Activated naive CD4-positive, alpha-beta T cell treated with Interleukin-2 at 50 U/mL for 16 hours (primary cell): ENCODE measurements around the gene ATP5ME.

Experiments
- DNase-seq: peaks from one replicate; pipeline ENCODE4 v3.0.0-alpha.2; 2020

The ATP5ME gene

DNA sequence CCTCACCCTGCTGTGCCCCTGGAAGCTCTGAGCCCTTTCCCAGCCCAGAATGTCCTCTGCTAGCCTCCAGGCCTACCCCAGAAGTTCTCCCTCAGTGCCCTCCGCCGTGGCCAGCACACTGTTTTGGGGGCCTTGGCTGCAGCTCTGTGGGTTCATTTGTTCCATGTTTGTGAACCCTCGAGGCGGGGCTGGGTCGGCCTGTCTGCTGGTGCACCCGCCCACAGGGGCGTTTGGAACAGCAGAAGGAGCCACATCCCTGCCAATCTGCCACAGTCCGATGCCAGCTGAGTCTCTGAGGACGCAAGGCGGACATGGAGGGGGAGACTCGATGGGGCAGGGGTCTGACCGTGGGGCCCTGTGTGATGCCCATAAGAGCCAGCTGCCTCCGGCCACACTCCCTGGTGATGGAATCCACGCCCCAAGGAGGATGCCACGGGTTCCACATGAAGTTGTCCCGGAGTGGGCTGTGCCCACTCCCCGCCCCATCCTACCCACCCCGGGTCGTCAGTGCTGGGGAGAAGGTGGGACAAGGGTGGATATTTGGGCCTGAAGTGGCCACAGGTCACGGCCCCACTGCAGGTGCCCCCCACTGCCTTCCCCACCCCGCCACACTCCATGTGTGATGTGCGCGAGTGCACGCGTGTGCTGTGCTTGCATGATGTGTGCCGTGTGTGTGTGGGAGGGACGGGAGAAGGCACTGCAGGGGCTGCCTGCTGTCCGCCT, 7.1 kb downstream of the ATP5ME start:
- DNase-seq: no peak

DNA sequence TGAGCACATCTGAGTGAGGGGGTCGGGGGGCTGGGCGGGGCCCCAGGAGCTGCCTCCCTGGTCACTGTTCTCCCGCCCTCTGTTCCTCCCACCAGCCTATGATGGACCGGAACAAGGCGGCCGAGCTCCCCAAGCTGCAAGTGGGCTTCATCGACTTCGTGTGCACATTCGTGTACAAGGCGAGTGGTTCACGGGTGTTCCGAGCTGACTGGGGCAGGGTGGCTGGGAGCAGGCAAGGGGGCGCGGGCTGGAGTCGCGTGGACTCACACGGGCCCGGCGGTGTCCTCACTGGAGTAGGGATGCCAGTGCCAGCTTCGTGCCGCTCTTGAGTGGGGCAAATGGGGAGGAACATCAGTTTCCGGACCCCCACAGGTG, 7.7 kb downstream of the ATP5ME start:
- no peak for DNase-seq

DNA sequence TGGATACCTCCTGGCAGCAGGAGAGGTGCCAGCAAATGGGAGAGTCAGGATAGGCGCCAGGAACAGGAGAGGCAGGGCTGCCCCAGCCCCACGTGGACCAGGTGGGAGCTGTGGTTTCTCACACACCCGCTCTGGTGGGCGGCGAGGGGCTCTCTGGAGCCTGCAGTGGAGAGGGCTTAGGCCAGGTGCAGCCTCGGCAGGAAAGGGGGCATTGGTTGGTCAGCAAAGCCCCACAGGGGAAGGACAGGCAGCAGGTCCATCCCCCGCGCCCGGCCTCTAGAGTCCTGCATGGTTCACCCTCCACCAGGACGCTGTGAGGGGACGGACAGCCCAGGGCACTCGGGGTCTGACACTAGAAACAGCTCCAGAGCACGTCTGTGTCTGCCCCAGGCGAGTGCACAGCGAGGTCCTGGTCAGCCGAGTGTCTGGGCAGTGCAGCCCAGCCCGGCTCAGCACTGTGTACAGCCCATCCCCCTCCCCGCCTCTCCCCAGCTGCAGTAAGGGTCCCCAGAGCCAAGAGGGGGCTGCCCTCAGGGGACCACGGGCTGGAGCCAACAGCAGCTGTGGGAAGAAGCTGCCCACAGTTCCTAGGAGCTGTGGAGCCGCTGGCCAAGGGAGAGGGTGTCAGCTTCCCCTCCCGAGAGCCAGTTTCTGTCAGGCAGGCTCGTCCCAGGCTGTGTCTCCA, 8.2 kb downstream of the ATP5ME start:
- DNase-seq: no peak

DNA sequence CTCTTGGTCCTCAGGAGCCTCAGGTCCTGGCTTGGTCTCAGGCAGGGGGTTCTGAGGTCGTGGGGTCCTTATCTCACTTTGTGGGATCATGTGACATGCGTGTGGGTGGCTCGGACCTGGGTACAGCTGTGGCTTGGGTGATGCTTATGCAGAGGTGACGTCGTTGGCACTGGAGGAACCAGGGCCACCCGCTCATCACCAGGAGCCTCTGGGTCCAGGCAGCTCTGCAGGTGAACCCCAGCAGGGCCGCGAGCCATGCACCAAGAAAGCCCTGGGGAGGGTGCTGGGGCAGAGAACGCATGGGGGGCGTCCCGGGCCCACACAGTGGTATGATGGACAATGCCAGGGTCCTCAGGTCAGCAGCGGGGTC, 8.7 kb downstream of the ATP5ME start:
- no peak for DNase-seq

DNA sequence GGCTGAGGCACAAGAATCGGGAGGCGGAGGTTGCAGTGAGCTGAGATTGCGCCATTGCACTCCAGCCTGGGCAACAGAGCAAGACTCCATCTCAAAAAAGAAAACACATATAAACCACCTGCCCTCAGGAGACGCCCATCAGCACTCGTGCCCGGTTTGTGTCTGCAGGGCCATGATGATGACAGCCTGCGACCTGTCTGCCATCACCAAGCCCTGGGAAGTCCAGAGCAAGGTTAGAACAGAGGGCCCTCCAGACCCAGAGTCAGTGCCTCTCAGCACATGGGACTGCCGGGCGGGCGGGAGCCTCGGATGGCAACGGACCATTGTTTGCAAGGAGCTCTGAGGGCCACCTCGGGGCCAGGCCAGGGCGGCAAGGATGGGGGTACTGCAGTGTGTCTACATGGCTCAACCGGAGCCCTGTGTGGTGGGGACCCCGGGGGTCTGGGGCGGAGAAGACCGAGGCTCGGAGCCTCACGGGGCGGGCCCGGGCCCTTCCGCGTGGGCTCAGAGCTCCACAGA, 9.3 kb downstream of the ATP5ME start:
- no peak for DNase-seq

DNA sequence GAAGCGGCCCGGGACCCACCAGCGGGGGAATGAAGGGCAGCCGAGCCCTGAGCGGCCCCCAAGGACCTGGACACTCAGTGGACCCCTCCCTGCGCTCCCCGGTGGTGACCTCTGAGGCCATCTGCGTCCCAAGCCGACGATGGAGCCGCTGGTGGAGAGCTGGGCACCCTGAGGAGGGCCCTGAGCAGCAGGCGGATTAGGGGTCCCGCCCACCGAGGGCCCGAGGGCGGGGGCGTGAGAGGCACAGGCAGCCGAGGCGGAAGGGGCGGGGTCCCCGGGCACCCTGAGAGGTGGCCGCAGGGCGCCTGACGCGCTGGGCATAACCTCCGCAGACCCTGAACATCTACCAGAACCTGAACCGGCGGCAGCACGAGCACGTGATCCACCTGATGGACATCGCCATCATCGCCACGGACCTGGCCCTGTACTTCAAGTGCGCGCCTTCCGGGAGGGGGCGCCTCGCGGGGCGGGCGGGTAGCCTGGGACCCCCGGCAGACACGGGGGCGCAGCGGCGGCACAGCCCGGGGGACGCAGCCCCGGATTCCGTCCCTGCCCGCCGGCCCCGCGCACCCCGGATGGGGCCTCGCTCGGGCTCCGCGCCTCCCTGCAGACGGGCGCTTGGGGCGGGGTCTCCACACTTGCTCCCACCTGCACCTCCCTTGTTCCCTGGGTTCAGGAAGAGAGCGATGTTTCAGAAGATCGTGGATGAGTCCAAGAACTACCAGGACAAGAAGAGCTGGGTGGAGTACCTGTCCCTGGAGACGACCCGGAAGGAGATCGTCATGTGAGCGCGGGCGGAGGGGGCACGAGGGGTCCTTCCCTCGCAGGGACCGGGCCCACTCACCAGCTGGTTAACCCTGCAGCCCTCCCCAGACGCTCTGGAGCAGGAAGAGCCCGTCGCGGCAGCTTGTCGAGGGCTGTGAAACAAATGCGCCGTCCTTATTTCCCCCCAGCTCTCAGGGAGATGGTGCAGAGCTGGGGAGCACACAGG, 10.3 kb downstream of the ATP5ME start:
- peak; percentile 78 for DNase-seq

DNA sequence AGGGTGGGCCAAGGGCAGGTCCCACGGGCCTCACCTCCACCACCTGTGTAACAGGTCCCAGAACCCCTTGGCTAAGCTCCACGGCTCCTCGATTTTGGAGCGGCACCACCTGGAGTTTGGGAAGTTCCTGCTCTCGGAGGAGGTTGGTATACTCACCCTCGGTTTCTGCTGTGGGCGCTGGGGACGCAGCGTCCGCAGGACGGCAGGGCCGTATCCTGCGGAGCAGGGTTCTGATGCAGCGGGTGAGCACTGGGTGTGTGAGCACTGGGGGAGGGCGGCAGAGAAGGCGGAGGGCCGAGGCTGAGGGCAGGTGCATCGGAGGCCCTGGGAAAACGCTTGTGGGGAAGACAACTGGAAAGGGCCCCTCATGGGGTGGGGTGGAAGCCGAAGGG, 11.0 kb downstream of the ATP5ME start:
- no peak for DNase-seq

DNA sequence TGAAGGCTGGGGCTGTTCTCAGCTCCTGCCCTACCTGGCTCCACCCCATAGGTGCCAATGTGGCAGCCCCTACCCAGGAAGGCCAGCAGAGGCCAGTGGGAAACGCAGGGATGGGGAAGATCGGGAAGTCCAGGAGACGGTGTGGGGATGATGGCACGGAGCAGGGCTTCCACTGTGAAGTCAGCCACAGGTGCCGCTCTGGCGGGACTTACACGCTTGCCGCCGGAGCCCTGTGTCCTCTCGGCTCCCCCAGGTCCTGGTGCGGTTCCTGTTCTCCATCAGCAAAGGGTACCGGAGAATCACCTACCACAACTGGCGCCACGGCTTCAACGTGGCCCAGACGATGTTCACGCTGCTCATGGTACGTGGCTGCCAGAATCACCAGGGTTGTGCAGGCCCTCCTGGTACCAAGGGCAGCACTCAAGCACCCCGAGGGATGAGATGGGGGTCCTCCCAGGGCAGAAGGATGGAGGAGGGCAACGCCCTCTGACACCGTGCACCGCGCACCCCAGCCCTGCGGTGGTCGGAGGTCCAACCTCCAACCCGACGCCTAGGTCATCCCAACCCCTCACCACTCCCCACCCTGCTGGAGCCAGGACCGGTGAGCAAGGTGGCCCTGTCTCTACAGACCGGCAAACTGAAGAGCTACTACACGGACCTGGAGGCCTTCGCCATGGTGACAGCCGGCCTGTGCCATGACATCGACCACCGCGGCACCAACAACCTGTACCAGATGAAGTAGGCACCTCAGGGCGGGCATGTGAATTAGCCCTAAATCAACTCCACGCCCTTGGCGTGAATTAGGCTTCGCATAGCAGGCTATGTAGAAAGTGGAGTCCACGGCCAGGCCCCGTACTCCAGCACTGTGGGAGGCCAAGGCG, 12.0 kb downstream of the ATP5ME start:
- no peak for DNase-seq

DNA sequence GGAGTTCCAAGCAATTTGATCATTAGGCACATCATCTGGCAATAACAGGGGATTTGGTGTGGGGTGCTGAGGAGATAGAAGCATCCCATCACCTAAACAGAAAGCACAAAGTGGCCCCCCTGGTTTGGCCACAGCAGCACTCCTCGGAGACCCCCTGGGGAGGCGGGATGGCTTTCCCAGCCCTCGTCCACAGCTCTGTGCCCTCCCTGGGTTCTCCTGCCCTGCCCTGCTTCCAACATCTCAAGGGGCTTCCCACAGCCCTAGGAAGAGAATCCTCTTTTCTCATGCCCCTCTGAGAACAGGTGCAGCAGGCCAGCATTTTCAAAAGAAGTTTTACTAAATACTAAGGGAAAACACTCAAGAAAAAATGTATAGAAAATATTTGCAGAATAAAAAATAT, 12.8 kb downstream of the ATP5ME start:
- no peak for DNase-seq

DNA sequence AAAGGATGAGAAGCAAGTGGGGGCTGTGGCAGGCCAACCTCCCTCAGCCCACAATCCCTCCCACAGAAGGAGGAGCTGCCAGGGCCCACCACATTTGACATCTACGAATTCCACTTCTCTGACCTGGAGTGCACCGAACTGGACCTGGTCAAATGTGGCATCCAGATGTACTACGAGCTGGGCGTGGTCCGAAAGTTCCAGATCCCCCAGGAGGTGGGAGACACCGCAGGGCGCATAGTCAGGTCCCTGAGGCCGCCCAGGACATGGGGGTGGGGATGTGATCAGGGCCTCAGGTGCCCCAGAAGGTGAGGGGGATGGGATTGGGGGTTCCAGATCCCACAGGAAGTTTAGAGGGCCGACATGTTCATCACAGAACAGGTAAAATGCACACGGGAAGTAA, 13.7 kb downstream of the ATP5ME start:
- DNase-seq: no peak

DNA sequence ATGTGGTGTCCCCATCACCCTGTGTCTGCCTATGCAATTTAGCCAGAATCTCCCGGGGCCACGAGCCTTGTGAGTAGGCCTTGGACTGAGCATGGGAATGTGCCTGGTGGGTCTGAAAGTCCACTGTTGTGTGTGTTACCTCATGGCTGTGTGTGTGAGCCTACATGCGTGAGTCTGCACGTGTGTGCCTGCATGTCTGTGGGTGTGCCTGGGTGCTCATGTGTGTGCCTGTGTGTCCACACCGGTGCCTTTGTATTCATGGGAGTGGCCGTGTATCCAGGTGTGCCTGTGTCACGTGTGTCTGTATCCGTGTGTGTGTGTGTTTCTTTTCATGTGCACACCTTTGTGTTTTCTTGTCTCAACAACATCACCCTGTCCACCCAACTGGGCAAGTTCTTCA, 14.2 kb downstream of the ATP5ME start:
- DNase-seq: no peak

DNA sequence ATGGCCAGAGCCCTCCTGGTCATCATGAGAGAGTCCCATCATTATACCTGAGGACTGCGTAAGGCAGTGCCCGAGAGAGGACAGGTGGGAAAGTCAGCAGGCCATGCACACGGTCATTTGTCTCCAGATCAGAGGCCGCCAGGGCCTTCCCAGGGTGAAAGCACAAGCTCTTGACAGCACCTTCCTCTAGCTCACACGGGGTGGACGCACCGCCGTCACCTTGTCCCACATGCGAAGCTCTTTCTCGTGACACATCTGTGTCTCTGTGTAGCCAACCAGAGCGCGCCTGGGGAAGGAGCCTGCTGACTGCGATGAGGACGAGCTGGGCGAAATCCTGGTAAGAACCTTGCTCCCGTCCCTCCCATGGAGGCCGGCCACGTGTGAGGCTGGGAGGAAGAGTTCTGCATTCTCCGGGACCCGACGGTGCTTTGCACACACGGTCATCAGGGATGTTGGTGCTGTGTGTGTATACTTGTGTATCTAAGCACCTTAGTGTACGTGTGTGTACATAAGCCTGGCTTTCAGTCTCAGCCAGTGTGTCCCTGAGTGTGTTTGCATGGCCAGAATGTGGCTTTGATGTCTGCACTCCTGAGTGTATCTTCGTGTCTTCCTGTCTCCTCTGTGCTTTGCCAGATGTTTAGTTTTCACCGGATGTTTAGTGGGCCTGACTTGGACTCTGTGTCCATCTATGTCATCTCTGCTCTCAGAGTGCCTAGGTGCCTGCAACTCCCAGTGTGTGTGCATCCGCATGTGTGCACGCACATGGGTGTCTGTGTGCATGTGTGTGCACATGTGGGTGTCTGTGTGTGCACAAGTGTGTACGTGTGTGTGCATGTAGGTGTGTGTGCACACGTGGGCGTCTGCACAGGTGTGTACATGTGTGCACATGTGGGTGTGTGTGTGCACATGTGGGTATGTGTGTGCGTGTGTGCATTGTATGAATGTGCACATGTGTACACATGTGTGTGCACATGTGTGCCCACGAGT, 15.1 kb downstream of the ATP5ME start:
- DNase-seq: no peak

DNA sequence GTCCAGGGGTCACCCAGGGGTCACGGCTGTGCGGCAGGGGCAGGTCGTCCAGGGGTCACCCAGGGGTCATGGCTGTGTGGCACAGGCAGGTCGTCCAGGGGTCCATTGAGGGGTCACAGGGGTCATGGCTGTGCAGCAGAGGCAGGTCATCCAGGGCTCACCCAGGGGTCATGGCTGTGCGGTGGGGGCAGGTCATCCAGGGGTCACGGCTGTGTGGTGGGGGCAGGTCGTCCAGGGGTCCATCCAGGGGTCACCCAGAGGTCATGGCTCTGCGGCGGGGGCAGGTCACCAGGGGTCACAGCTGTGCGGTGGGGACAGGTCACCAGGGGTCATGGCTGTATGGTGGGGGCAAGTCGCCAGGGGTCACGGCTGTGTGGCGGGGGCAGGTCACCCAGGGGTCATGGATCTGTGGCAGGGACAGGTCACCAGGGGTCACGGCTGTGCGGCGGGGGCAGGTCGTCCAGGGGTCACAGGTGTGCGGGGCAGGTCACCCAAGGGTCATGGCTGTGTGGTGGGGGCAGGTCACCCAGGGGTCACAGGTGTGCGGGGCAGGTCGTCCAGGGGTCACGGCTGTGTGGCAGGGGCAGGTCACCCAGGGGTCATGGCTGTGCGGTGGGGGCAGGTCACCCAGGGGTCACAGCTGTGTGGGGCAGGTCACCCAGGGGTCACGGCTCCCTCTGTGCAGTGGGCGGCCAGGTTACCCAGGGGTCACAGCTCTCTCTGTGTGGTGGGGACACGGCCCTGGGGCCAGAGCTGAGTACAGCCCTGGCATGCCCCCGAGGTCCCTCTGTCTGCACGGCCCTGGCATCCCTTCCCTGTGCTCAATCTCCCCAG, 16.0 kb downstream of the ATP5ME start:
- DNase-seq: no peak

DNA sequence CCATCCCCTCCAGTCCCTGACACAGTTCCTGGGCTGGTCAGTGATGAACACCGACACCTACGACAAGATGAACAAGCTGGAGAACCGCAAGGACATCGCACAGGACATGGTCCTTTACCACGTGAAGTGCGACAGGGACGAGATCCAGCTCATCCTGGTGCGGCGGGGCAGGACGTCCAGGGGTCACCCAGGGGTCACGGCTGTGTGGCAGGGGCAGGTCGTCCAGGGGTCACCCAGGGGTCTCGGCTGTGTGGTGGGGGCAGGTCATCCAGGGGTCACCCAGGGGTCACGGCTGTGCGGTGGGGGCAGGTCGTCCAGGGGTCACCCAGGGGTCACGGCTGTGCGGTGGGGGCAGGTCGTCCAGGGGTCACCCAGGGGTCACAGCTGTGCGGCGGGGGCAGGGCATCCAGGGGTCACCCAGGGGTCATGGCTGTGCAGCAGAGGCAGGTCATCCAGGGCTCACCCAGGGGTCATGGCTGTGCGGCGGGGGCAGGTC, 16.7 kb downstream of the ATP5ME start:
- no peak for DNase-seq

DNA sequence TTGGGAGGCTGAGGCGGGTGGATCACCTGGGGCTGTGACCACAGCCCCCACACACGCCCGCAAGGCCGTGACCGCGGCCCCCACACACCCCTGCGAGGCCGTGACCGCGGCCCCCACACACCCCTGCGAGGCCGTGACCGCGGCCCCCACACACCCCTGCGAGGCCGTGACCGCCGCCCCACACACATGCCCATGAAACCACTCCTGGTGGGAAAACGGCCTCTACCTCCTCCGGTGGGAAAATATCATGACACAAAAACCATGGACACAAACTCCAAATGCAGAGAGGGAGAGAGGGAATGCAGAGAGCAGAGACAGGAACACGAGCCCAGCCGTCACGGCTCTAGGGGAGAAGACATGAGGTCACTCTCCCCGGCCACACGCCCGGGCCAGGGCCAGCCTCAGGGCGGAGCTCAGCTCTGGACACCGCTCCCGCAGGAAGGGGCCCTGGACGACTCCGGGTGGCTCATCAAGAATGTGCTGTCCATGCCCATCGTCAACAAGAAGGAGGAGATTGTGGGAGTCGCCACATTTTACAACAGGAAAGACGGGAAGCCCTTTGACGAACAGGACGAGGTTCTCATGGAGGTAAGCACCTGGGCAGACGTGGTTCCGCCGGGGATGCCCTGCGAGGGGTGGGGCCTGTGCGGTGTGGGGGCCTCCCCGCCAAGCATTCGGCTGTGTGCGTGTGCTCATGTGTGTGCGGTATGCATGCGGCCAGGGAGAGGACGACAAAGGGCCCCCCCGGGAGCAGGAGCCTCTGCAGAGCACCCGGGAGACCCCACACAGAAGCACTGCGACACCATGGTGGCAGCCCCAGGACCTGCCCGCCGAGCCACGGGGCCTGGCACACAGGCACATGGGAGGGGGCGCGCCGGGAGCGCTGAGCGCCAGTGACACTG, 17.4 kb downstream of the ATP5ME start:
- no peak for DNase-seq

DNA sequence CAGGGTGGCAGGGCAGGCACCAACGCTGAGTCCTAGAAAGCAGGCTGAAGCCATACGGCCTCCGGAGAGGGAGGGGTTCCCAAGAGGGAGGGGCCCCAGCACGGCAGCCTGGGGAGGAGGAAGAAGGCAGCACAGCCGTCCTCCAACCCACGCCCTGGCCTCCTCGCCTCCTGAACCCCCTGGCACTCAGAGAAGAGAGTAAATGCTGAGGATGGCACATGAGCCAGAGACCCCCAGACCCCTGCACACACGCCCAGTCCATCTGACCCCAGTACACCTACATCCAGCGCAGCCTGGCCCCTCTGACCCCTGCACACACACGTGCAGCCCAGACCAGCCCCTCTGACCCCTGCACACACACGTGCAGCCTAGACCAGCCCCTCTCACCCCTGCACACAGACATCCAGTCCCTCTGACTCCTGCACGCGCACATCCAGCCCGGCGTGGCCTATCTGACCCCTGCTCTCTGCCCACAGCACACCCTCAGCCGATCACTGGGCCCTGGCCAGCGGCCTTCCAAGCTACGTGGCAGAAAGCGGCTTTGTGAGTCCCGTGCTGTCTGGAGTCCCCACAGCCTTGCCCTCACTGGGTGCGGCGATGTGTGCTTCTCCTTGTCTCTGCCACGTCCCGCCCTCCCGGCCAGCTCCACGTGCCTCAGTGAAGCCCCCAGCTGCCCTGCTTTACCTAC, 18.5 kb downstream of the ATP5ME start:
- no peak for DNase-seq

DNA sequence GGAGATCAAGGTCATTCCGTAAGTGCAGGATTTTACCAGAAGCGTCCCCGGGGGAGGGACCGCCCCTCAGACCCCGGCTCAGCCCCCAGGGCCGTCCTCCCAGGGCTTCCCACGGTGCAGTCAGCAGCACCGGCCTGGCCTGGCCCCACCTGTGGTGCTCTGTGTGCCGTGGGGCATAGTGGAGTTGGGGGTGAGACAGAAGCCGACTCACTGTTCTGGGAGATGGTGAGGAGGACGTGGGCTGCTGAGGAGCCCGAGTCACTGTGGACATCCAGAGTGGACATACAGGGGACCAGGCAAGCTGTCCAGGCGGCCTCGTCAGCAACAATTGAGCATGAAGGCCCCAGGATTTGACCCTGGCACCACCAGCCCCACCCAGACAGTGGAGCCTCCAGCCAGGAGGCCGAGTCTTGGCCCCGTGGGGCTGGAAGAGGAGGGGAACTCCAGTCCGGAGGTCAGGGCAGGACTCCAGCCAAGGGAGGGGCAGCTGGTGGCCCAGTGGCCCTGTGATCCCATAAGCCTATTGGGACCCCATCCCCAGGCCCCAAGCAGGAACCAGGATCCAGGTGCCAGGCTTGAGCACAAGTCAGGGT, 19.1 kb downstream of the ATP5ME start:
- no peak for DNase-seq

DNA sequence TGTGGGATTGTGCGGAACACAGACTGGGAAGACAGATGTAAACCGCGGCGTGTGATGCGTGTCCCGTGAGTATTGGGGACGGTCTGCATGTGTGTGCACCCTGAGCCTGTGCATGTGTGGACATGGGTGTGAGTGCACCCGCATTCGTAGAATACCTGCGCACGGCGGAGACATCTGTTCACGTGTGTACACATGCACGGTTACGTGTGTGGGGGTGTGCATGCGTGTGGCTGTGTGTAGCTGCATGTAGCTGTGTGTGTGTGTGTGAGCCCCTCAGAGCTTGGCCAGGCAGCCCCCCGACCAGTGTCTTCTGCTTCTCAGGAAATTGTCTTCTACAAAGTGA, 19.6 kb downstream of the ATP5ME start:
- no peak for DNase-seq
